Astrocyte of the cerebellum (primary cell): ENCODE results near the gene ZMIZ2.

Experiments
- DNase-seq: peaks from one replicate; pipeline ENCODE4 v3.0.0-alpha.2; 2011; ENCODE audit warnings: low read depth
- H3K4me3 ChIP-seq: 2 replicates; pipeline ENCODE4 v1.5.1; 2011; ENCODE audit warnings: mild to moderate bottlenecking, low read depth, low read length, moderate library complexity
- CTCF ChIP-seq: IDR thresholded peaks from 2 replicates; pipeline ENCODE4 v1.5.1; 2012; ENCODE audit warnings: low read length, low read depth, moderate library complexity, mild to moderate bottlenecking; ENCODE audit errors: missing control alignments
- in situ Hi-C: cut with HindIII; loops from 2 replicates; pipeline ENCODE4 v1.10.0; 2017; ENCODE audit warnings: low sequenced_read_pairs

The ZMIZ2 gene

DNA sequence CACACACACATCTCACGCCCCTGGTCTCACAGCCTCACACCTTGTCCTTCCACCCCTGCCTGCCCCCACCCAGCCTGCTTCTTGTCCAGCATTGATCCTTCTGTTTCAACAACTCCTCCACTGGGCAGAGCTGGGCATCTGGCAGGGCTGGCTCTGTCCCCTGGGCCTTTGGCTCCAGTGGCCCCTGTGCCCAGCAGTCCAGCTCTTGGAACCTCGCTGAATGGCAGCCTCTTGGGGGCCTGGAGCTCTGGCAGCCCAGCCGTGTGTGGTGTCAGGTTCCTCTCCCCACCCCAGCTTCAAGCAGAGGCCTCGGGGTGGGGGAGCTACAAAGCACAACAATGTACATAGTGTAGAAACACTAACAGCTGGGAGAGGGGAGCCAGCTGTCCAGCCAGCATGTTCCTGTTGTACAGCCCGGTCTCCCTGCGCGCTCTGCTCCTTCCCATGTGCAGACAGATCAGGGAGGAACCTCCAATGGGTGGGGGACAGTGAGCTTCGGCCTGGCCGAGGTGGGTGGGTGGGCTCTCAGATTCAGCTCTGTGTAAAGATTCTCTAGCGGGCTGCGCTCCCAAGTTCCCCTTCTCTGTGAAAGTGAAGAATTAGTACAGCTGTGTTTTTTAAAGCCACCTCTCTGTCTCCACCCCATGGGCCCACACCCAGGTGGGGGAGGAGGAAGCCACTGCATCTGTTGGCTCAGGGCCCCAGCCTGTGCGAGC lies 19.4 kb downstream of the ZMIZ2 start:
- H3K4me3 ChIP-seq, result no peak overlapping the region
- in situ Hi-C loops, result no loop called here
- TF ChIP-seq CTCF, result no peak
- DNase-seq, result no peak

DNA sequence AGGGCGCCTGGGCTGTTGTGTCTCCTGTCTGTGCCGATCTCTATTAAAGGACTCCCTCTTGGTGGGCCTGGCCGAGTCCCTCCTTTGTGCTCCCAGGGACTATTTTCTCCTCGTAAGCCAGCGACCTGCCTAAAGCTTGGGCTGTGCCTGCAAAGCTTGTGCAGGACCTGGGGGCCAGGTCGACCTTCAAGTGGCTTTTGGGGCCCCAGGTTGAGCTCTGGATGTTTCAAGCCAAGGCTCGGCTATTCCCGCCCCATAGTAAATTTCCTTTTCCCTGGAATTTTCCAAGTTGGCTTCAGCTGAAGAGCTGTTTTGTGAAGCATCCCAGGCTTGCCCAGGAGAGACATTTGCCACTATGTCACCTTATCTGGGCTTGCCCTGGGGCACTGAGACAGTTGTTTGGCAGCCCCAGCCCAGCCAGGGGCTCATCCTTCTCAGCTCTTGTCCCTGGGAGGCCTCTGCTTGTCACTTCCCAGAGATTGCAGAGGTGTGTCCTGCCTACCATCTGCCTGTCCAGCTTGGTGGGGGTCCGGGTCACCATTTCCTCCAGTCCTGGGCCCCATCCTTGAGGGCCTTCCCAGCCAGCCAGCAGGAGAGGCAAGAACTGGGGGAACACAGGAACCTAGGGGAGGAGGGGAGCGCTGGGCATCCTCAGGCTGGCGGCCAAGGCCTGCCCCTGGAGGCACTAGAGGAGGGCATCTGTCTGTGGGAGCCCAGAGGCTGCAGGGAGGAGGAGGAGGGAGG lies 20.2 kb downstream of the ZMIZ2 start:
- DNase-seq, result no peak
- no peak overlapping the region for H3K4me3 ChIP-seq
- in situ Hi-C loops, result no loop called here
- no peak for TF ChIP-seq CTCF

DNA sequence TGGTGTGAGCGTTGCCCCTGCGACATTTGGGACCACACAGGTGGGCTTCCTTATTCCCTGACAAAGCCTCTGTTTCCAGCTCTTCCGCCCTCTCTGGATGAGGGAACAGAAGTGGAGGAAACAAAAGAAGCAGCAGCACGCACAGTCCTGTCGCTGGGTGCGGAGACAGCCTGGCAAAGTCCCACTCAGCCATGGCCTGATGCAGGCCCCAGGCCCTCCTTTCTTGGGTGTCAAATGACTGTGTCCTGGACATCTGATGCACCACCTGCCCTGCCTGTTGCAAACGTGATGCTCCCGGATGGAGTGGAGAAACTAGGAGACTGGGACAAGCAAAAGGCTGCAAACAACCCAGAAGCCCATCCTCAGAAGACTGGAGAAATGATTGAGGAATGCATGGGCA lies 20.7 kb downstream of the ZMIZ2 start:
- H3K4me3 ChIP-seq, result no peak overlapping the region
- in situ Hi-C loops, result no loop called here
- no peak for TF ChIP-seq CTCF
- DNase-seq, result no peak

- no peak overlapping the region for H3K4me3 ChIP-seq
- no peak for DNase-seq
- in situ Hi-C loops, result no loop called here
- TF ChIP-seq CTCF, result no peak
Measured at GRCh38 chr7:44769776-44770294, 21.2 kb downstream of the ZMIZ2 start.

DNA sequence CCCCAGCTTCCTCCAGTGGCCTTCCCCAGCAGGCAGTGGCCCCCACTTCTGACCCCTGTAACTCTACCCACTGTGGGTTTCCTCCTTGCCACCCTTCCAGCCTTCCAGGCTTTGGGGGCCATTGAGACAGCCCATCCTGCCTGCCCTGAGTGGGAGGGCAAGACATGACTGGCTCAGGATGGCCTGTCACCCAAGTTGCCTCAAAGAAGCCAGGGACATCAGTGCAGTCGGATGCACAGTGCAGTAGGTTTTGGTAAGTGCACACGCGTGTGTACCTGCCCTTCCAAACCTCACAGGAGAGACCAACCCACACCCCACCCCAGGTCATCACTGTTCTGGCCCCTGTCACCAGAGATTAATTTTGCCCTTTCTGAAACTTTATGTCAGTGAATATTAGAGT lies 22.7 kb downstream of the ZMIZ2 start:
- no peak for TF ChIP-seq CTCF

GRCh38 chr7:44772440-44772839 lies 23.8 kb downstream of the ZMIZ2 start:
- in situ Hi-C loops, result no loop called here
- DNase-seq, result no peak
- no peak for TF ChIP-seq CTCF
- no peak overlapping the region for H3K4me3 ChIP-seq

More for the DNA sequence above, 22.7 kb downstream of the ZMIZ2 start:
- DNase-seq, result no peak
- no peak overlapping the region for H3K4me3 ChIP-seq
- in situ Hi-C loops, result no loop called here
